Measurements from ENCODE around the gene PTGER3.

DNA sequence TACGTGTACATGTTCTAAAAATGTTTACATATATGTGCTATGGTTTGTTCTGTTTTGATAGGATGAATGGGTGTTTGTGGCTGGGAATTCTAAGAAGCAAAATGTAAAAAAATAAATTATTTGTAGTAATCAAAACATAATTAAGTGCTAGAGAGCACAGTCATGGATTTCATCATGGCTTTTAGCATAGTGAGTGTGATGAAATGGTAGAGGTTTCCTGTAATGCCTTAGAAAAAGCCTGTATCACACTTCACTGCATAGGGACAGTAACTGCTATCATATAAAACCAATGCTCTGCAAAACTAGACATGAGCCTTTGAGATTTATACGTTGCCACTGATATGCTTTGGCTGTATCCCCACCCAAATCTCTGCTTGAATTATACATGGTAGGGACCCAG is 99.8 kb downstream of the PTGER3 start:
- TF ChIP-seq, protein P1, sequence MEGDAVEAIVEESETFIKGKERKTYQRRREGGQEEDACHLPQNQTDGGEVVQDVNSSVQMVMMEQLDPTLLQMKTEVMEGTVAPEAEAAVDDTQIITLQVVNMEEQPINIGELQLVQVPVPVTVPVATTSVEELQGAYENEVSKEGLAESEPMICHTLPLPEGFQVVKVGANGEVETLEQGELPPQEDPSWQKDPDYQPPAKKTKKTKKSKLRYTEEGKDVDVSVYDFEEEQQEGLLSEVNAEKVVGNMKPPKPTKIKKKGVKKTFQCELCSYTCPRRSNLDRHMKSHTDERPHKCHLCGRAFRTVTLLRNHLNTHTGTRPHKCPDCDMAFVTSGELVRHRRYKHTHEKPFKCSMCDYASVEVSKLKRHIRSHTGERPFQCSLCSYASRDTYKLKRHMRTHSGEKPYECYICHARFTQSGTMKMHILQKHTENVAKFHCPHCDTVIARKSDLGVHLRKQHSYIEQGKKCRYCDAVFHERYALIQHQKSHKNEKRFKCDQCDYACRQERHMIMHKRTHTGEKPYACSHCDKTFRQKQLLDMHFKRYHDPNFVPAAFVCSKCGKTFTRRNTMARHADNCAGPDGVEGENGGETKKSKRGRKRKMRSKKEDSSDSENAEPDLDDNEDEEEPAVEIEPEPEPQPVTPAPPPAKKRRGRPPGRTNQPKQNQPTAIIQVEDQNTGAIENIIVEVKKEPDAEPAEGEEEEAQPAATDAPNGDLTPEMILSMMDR (conservative IDR thresholded peaks at IDR 0.05), result no peak
- no peak for TF ChIP-seq ZFX (IDR thresholded peaks at IDR 0.05)

Data from C4-2B (cell line).